ENCODE measurements around the gene MICU2.

DNA sequence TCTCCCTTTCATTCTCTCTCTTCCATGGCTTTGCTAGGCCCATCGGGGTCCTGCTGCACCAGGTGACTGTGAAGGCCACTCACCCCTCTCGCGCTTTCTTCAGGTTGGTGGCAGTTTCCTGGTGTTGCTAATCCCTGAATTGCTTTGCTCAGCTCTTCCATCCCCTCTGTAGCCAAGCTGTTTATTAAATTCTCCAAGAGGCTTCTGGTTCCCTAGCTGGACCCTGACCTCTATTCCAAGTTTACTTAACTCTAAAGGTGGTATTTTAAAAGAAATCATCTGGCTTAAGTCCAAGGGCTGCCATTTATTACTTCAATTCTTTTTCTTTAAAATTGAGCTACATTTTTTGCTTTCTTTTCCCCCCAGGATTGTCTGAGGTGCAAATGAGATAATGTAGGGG, 32.7 kb upstream of the MICU2 start:
- no peak for TF ChIP-seq POLR2A (IDR thresholded peaks at IDR 0.05; ENCODE audit: low read depth, low read length)
- TF ChIP-seq, protein P1, sequence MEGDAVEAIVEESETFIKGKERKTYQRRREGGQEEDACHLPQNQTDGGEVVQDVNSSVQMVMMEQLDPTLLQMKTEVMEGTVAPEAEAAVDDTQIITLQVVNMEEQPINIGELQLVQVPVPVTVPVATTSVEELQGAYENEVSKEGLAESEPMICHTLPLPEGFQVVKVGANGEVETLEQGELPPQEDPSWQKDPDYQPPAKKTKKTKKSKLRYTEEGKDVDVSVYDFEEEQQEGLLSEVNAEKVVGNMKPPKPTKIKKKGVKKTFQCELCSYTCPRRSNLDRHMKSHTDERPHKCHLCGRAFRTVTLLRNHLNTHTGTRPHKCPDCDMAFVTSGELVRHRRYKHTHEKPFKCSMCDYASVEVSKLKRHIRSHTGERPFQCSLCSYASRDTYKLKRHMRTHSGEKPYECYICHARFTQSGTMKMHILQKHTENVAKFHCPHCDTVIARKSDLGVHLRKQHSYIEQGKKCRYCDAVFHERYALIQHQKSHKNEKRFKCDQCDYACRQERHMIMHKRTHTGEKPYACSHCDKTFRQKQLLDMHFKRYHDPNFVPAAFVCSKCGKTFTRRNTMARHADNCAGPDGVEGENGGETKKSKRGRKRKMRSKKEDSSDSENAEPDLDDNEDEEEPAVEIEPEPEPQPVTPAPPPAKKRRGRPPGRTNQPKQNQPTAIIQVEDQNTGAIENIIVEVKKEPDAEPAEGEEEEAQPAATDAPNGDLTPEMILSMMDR (conservative IDR thresholded peaks at IDR 0.05; ENCODE audit: low read depth, low read length): no peak
- TF ChIP-seq RAD21 (IDR thresholded peaks at IDR 0.05; ENCODE audit: low read length): no peak
- no peak for TF ChIP-seq FOS (IDR thresholded peaks at IDR 0.05; ENCODE audit: low read depth, low read length)
- TF ChIP-seq NFE2L2 (IDR thresholded peaks at IDR 0.05; ENCODE audit: low read depth, low read length): no peak
- TF ChIP-seq MAFK (IDR thresholded peaks at IDR 0.05; ENCODE audit: low read depth, low read length): no peak
- no peak for TF ChIP-seq MXI1 (IDR thresholded peaks at IDR 0.05; ENCODE audit: borderline replicate concordance, low read depth, low read length)
- TF ChIP-seq CEBPB (IDR thresholded peaks at IDR 0.05; ENCODE audit: low read depth, low read length): no peak
- TF ChIP-seq, protein P2, sequence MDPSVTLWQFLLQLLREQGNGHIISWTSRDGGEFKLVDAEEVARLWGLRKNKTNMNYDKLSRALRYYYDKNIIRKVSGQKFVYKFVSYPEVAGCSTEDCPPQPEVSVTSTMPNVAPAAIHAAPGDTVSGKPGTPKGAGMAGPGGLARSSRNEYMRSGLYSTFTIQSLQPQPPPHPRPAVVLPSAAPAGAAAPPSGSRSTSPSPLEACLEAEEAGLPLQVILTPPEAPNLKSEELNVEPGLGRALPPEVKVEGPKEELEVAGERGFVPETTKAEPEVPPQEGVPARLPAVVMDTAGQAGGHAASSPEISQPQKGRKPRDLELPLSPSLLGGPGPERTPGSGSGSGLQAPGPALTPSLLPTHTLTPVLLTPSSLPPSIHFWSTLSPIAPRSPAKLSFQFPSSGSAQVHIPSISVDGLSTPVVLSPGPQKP (IDR thresholded peaks at IDR 0.05; ENCODE audit: borderline replicate concordance, low read depth, low read length): no peak
- TF ChIP-seq RCOR1 (IDR thresholded peaks at IDR 0.05; ENCODE audit: insufficient replicate concordance, low read length): no peak
- TF ChIP-seq SMC3 (IDR thresholded peaks at IDR 0.05; ENCODE audit: low read depth, low read length): no peak
- TF ChIP-seq MAZ (IDR thresholded peaks at IDR 0.05; ENCODE audit: borderline replicate concordance, low read depth, low read length): no peak
- TF ChIP-seq RFX5 (IDR thresholded peaks at IDR 0.05; ENCODE audit: low read depth, low read length): no peak

All from IMR-90 (cell line).